Left renal cortex interstitium (tissue), 4 donors: Measurements from ENCODE around the gene GTF3C1. TPM values are rescaled to one million over a fixed set of nuclear protein-coding genes. Genes with fewer than 3 reads are reported as not detected.

Source experiments
- polyA plus RNA-seq, 4 donors: library from polyadenylated mRNA; unstranded; fragments of 120-200 nt; gene quantifications; one replicate each; pipeline ENCODE4 v1.2.1, GENCODE V29; 2013; ENCODE audit not compliant: insufficient read length in 4 of 4

GTF3C1 gene
- polyA plus RNA-seq, 4 donors: 68.1 to 106 (median 94.9) TPM

Other genes with a start within 250 kb of the GTF3C1 start
- gene IL4R, start 235.9 kb downstream of the GTF3C1 start, polyA plus RNA-seq: 10 to 100 TPM; 14.2 to 22.9 (median 19.1) TPM
- gene IL21R, start 147.7 kb downstream of the GTF3C1 start, polyA plus RNA-seq: under 1 TPM in 3 of 4 donors, not detected in 1; 0.04 to 0.46 (median 0.29) TPM
- gene KATNIP, start 231 bp upstream of the GTF3C1 start, polyA plus RNA-seq: 10 to 100 TPM; 20.1 to 31.6 (median 24.0) TPM